NCI-H2196 treated with DMSO at 0.1 percent for 48 hours (cell line): ENCODE results near the gene DCTN3.

ENCODE experiments used
- DNase-seq: peaks from one replicate; lab custom pipeline; 2025; ENCODE audit not compliant: unreplicated experiment; lab: John Stamatoyannopoulos, UW

Gene DCTN3

GRCh38 chr9:34624475-34625185 lies 4.3 kb upstream of the DCTN3 start:
- no peak for DNase-seq

- DNase-seq, result no peak
Observed at GRCh38 chr9:34623374-34624235, 3.3 kb upstream of the DCTN3 start.

GRCh38 chr9:34615132-34615531 lies 5.2 kb downstream of the DCTN3 start:
- no peak for DNase-seq

- DNase-seq, result peak; percentile 47
Observed at GRCh38 chr9:34612788-34613390, 7.4 kb downstream of the DCTN3 start.

- peak; percentile 58 for DNase-seq
Observed at GRCh38 chr9:34611811-34612787, 8.2 kb downstream of the DCTN3 start, which contains the start of gene RPP25L. Gene RPP25L, minus strand, starts transcription at chr9:34612097. Its CDS starts 801 bp downstream, at chr9:34611296.

GRCh38 chr9:34611251-34611810 lies 9.0 kb downstream of the DCTN3 start:
- DNase-seq, result no peak

- DNase-seq, result no peak
Observed at GRCh38 chr9:34610434-34611206, 9.7 kb downstream of the DCTN3 start.

- no peak for DNase-seq
Observed at GRCh38 chr9:34607331-34607730, 13.0 kb downstream of the DCTN3 start.

GRCh38 chr9:34606905-34607304 lies 13.4 kb downstream of the DCTN3 start:
- DNase-seq, result no peak

- no peak for DNase-seq
Observed at GRCh38 chr9:34606190-34606589, 14.1 kb downstream of the DCTN3 start.

GRCh38 chr9:34603610-34604231 lies 16.6 kb downstream of the DCTN3 start:
- peak; percentile 24 for DNase-seq

- DNase-seq, result no peak
Observed at GRCh38 chr9:34601937-34602573, 18.2 kb downstream of the DCTN3 start.

- DNase-seq, result no peak
Observed at GRCh38 chr9:34600908-34601307, 19.4 kb downstream of the DCTN3 start.

GRCh38 chr9:34599546-34599945 lies 20.7 kb downstream of the DCTN3 start:
- DNase-seq, result no peak

- DNase-seq, result no peak
Observed at GRCh38 chr9:34594177-34594576, 26.1 kb downstream of the DCTN3 start.

GRCh38 chr9:34592895-34593601 lies 27.2 kb downstream of the DCTN3 start:
- no peak for DNase-seq

GRCh38 chr9:34591917-34592866 lies 28.1 kb downstream of the DCTN3 start:
- DNase-seq, result no peak
